KMS-11 (cell line): Measurements from ENCODE around the gene GPR141.

ENCODE experiments used
- H2AFZ ChIP-seq: fragments of 200-600 bp; sonication (generic); 2 replicates; pipeline ENCODE4 v1.6.1; 2016; ENCODE audit warnings: antibody characterized with exemption, mixed run types, low read depth
- H3K27ac ChIP-seq: fragments of 200-600 bp; sonication (generic); 2 replicates; pipeline ENCODE4 v1.6.1; 2016; ENCODE audit warnings: mild to moderate bottlenecking, mixed run types
- H3K27me3 ChIP-seq: fragments of 200-600 bp; sonication (generic); 2 replicates; pipeline ENCODE4 v1.6.1; 2017; ENCODE audit warnings: mild to moderate bottlenecking, low read depth, mixed run types, moderate library complexity; ENCODE audit not compliant: insufficient read depth
- H3K36me3 ChIP-seq: fragments of 200-600 bp; sonication (generic); 2 replicates; pipeline ENCODE4 v1.6.1; 2017; ENCODE audit warnings: mild to moderate bottlenecking, mixed run types; ENCODE audit not compliant: insufficient read depth
- H3K4me1 ChIP-seq: fragments of 200-600 bp; sonication (generic); 2 replicates; pipeline ENCODE4 v1.6.1; 2016; ENCODE audit warnings: mild to moderate bottlenecking, low read depth, mixed run types; ENCODE audit not compliant: poor library complexity, severe bottlenecking
- H3K4me2 ChIP-seq: fragments of 200-600 bp; sonication (generic); 2 replicates; pipeline ENCODE4 v1.7.0; 2016; ENCODE audit warnings: mild to moderate bottlenecking, mixed run types
- H3K4me3 ChIP-seq: fragments of 200-600 bp; sonication (generic); IDR thresholded peaks from 2 replicates; pipeline ENCODE4 v1.6.1; 2017; ENCODE audit warnings: low read depth, low read length, mixed read lengths; ENCODE audit not compliant: insufficient read depth
- H3K79me2 ChIP-seq: fragments of 200-600 bp; sonication (generic); 2 replicates; pipeline ENCODE4 v1.6.1; 2016; ENCODE audit warnings: low read depth, mixed run types; ENCODE audit not compliant: insufficient read depth
- H3K9ac ChIP-seq: fragments of 200-600 bp; sonication (generic); 2 replicates; pipeline ENCODE4 v1.6.1; 2016; ENCODE audit warnings: mild to moderate bottlenecking, mixed run types
- H4K20me1 ChIP-seq: fragments of 200-600 bp; sonication (generic); 2 replicates; pipeline ENCODE4 v1.6.1; 2016; ENCODE audit warnings: mild to moderate bottlenecking, mixed run types; ENCODE audit not compliant: insufficient read depth
- TF ChIP-seq, protein P1 (sequence below): fragments of 200-600 bp; sonication (generic); conservative IDR thresholded peaks from 2 replicates; pipeline ENCODE4 v1.6.1; 2017; ENCODE audit warnings: low read depth, mild to moderate bottlenecking, antibody characterized with exemption, low read length, moderate library complexity, mixed read lengths

GPR141 gene

DNA sequence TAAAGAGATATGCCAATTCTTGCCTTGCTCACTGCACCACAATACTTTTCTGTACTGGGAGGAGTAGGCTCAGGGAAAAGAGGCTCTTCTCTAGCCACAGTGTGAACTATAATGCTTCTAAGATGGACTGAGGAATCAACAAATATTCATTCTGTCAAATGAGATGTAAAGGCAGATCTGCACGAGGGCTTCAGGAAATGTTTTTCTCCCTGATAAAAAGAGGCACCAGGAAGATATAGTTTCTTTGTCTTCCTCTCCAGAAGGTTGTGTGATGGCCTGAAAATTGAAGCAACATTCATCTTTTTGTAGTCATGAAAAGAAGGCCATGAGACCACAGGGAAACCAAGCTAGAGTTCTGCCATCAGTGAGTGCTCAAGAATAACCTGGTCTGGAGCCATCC lies 85.7 kb downstream of the GPR141 start:
- Histone ChIP-seq H3K79me2 (no peaks in the 10 kb centered on the region), H2AFZ (no peak overlapping the region)
- TF ChIP-seq, protein P1, sequence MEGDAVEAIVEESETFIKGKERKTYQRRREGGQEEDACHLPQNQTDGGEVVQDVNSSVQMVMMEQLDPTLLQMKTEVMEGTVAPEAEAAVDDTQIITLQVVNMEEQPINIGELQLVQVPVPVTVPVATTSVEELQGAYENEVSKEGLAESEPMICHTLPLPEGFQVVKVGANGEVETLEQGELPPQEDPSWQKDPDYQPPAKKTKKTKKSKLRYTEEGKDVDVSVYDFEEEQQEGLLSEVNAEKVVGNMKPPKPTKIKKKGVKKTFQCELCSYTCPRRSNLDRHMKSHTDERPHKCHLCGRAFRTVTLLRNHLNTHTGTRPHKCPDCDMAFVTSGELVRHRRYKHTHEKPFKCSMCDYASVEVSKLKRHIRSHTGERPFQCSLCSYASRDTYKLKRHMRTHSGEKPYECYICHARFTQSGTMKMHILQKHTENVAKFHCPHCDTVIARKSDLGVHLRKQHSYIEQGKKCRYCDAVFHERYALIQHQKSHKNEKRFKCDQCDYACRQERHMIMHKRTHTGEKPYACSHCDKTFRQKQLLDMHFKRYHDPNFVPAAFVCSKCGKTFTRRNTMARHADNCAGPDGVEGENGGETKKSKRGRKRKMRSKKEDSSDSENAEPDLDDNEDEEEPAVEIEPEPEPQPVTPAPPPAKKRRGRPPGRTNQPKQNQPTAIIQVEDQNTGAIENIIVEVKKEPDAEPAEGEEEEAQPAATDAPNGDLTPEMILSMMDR = no peak

DNA sequence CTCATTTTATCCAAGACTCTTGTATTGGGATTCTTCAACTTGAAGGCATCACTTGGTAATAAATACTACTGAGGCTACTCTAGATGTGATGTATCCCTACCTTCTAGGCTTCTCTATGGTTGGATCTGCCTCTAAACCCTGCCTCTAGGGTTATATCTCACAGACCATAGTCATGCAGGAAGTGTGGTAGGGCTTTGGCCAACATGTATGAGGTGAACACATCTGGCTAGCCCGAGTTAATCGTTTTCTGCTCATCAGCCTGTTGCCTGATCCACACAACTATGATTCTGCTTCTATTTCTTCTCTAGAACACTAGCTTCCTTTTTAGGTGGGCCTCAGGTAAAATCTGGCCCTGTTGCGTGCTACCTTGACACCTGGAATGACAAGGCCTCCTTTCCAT lies 86.2 kb downstream of the GPR141 start:
- H3K4me2 ChIP-seq = no peak overlapping the region
- TF ChIP-seq, protein P1 = no peak
- no peaks in the 10 kb centered on the region for H3K27me3 ChIP-seq
- H2AFZ ChIP-seq = no peak overlapping the region
- no peaks in the 10 kb centered on the region for H3K79me2 ChIP-seq
- no peaks in the 10 kb centered on the region for H3K4me1 ChIP-seq
- H3K36me3 ChIP-seq = no peaks in the 10 kb centered on the region
- H3K9ac ChIP-seq = no peak overlapping the region
- H3K4me3 ChIP-seq = no peak overlapping the region
- H4K20me1 ChIP-seq = no peaks in the 10 kb centered on the region
- H3K27ac ChIP-seq = no peak overlapping the region

More for the DNA sequence above, 85.7 kb downstream of the GPR141 start:
- H3K27me3 ChIP-seq = no peaks in the 10 kb centered on the region
- H3K4me2 ChIP-seq = no peak overlapping the region
- no peak overlapping the region for H3K9ac ChIP-seq
- H3K4me1 ChIP-seq = no peaks in the 10 kb centered on the region
- H3K27ac ChIP-seq = no peak overlapping the region
- H3K4me3 ChIP-seq = no peak overlapping the region
- H3K36me3 ChIP-seq = no peaks in the 10 kb centered on the region
- no peaks in the 10 kb centered on the region for H4K20me1 ChIP-seq

DNA sequence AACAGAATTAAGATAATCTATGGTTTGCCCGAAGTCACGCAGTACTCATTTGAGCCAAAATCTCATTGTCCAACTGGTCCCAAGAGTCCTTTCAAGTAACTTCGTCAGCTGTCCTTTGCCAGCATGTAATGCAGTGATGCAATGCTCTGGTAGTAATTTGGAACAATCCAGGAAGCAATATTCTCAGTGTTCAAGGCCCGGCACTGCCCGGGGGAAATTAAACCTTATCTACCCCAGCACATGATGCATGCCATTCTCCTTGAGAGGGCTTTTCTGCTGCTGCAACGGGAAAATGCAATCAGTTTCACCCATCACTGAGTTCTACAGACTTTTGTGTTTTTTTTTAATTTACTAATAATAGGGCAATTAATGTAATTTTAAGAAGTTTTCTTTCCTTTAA lies 87.3 kb downstream of the GPR141 start:
- Histone ChIP-seq H2AFZ (no peak overlapping the region), H3K4me3 (no peak overlapping the region), H3K36me3 (no peaks in the 10 kb centered on the region), H3K4me2 (no peak overlapping the region), H3K79me2 (no peaks in the 10 kb centered on the region), H3K4me1 (no peaks in the 10 kb centered on the region), H3K27ac (no peak overlapping the region), H3K9ac (no peak overlapping the region), H4K20me1 (no peaks in the 10 kb centered on the region), H3K27me3 (no peaks in the 10 kb centered on the region)
- TF ChIP-seq, protein P1 = no peak

DNA sequence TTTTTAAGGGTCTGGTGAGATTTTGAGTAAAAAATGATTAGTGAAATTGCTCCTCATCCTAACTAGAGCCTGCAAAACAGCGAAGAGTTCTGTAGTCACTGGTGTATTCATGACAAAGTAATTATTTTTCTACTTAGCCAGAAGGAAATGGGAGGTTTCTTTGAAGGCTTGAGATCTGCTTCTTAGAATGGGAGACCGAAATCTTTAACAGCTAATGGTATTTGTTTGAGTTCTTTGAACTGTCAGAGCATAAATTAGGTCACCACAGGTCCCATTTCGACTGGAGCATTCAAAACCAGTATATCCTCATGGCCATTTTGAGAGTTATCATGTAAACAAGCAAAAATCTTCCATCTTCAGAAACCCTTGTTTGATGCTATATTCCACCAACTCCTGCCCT lies 87.8 kb downstream of the GPR141 start:
- no peaks in the 10 kb centered on the region for H3K27me3 ChIP-seq
- H3K4me3 ChIP-seq = no peak overlapping the region
- no peak overlapping the region for H3K4me2 ChIP-seq
- H3K79me2 ChIP-seq = no peaks in the 10 kb centered on the region
- H3K9ac ChIP-seq = no peak overlapping the region
- no peak overlapping the region for H2AFZ ChIP-seq
- no peaks in the 10 kb centered on the region for H3K4me1 ChIP-seq
- H3K27ac ChIP-seq = no peak overlapping the region
- no peaks in the 10 kb centered on the region for H4K20me1 ChIP-seq
- H3K36me3 ChIP-seq = no peaks in the 10 kb centered on the region
- TF ChIP-seq, protein P1 = no peak
